Liver (tissue), 9 donors: ENCODE measurements around the gene FBXO31. TPM values are rescaled to one million over a fixed set of nuclear protein-coding genes. Genes with fewer than 3 reads are reported as not detected.

Experiments
- DNase-seq: peaks from one replicate; pipeline ENCODE4 v3.0.0-alpha.2; 2017; ENCODE audit warnings: low spot score
- H3K27ac ChIP-seq, 2 donors: one replicate each; pipeline ENCODE4 v1.7.0; 2013; ENCODE audit warnings: inconsistent platforms in 2 of 2, low read length in 2 of 2, control low read depth in 1 of 2, low read depth in 1 of 2, mild to moderate bottlenecking in 1 of 2
- H3K27me3 ChIP-seq, 4 donors: one replicate each; pipeline versions ENCODE4 v1.6.1 to v1.7.0; 2013; ENCODE audit warnings: low read length in 3 of 4, inconsistent platforms in 1 of 4, mild to moderate bottlenecking in 1 of 4, moderate library complexity in 1 of 4; ENCODE audit not compliant: control insufficient read depth in 4 of 4, insufficient read depth in 4 of 4
- H3K36me3 ChIP-seq, 4 donors: one replicate each; pipeline versions ENCODE4 v1.6.1 to v1.7.0; 2013; ENCODE audit warnings: low read length in 3 of 4, mild to moderate bottlenecking in 3 of 4, low read depth in 1 of 4, moderate library complexity in 1 of 4; ENCODE audit not compliant: control insufficient read depth in 4 of 4, insufficient read depth in 3 of 4
- H3K4me1 ChIP-seq, 4 donors: one replicate each; pipeline versions ENCODE4 v1.6.1 to v1.7.0; 2013; ENCODE audit warnings: low read length in 3 of 4, mild to moderate bottlenecking in 3 of 4, moderate library complexity in 1 of 4; ENCODE audit not compliant: control insufficient read depth in 4 of 4, insufficient read depth in 4 of 4
- H3K4me3 ChIP-seq, 3 donors: one replicate each; pipeline versions ENCODE4 v1.6.1 to v1.7.0; 2013; ENCODE audit warnings: low read length in 3 of 3, control low read depth in 1 of 3, low read depth in 1 of 3, mild to moderate bottlenecking in 1 of 3
- H3K9ac ChIP-seq, 2 donors: one replicate each; pipeline ENCODE4 v1.7.0; 2013; ENCODE audit warnings: low read length in 2 of 2, mild to moderate bottlenecking in 2 of 2, moderate library complexity in 2 of 2, control low read depth in 1 of 2, low read depth in 1 of 2
- H3K9me3 ChIP-seq, 4 donors: one replicate each; pipeline versions ENCODE4 v1.6.1 to v1.7.0; 2013; ENCODE audit warnings: low read length in 3 of 4; ENCODE audit not compliant: control insufficient read depth in 4 of 4
- EGR1 ChIP-seq, 2 donors: IDR thresholded peaks; 2 replicates each; pipeline ENCODE4 v1.6.1; 2016 to 2018; ENCODE audit warnings: antibody characterized with exemption in 2 of 2, low read depth in 2 of 2
- FOXA2 ChIP-seq: IDR thresholded peaks from 2 replicates; pipeline ENCODE4 v1.6.1; 2016; ENCODE audit warnings: antibody characterized with exemption
- GABPA ChIP-seq, 2 donors: IDR thresholded peaks in 1 of 2; conservative IDR thresholded peaks in 1 of 2; 2 replicates each; pipeline ENCODE4 v1.6.1; 2016; ENCODE audit warnings: antibody characterized with exemption in 2 of 2, mild to moderate bottlenecking in 1 of 2, moderate library complexity in 1 of 2
- HNF4A ChIP-seq, 2 donors: conservative IDR thresholded peaks; 2 replicates each; pipeline ENCODE4 v1.6.1; 2016; ENCODE audit warnings: antibody characterized with exemption in 2 of 2, mild to moderate bottlenecking in 2 of 2
- NR2F2 ChIP-seq: IDR thresholded peaks from 2 replicates; pipeline ENCODE4 v1.6.1; 2016; ENCODE audit warnings: antibody characterized with exemption
- RAD21 ChIP-seq, 2 donors: IDR thresholded peaks; 2 replicates each; pipeline ENCODE4 v1.6.1; 2016; ENCODE audit warnings: antibody characterized with exemption in 2 of 2, mild to moderate bottlenecking in 2 of 2
- RXRA ChIP-seq, 2 donors: IDR thresholded peaks; 2 replicates each; pipeline ENCODE4 v1.6.1; 2017 to 2018; ENCODE audit warnings: antibody characterized with exemption in 2 of 2, mild to moderate bottlenecking in 1 of 2
- SP1 ChIP-seq: IDR thresholded peaks from 2 replicates; pipeline ENCODE4 v1.6.1; 2018; ENCODE audit warnings: antibody characterized with exemption, mild to moderate bottlenecking
- TAF1 ChIP-seq: conservative IDR thresholded peaks from 2 replicates; pipeline ENCODE4 v1.6.1; 2016; ENCODE audit warnings: antibody characterized with exemption, mild to moderate bottlenecking
- YY1 ChIP-seq: IDR thresholded peaks from 2 replicates; pipeline ENCODE4 v1.6.1; 2016; ENCODE audit warnings: antibody characterized with exemption, mild to moderate bottlenecking
- WGBS: extraction: QIAGEN DNeasy Blood & Tissue Kit; methylation state at CpG from one replicate; pipeline ENCODE4 v1.1.7; 2013; 5-methylcytosine and 5-hydroxymethylcytosine counted together
- polyA plus RNA-seq, 2 donors: library from polyadenylated mRNA; stranded (reverse) in 1 of 2; unstranded in 1 of 2; fragments of 200-250 nt in 1 of 2; fragments of >200 nt in 1 of 2; fragmentation: Nextera tagmentation in 1 of 2; extraction: Ambion mirVana in 1 of 2; gene quantifications; one replicate each; pipeline versions ENCODE4 v1.2.1 to v1.2.3, GENCODE V29; 2013 to 2015
- total RNA-seq, 2 donors: library from RNA; depleted of rRNA; stranded (reverse); fragments of >200 nt; gene quantifications; one replicate each; pipeline ENCODE4 v1.2.3, GENCODE V29; 2014
- TF ChIP-seq, protein P1 (sequence below): IDR thresholded peaks from 2 replicates; pipeline ENCODE4 v1.6.1; 2016; ENCODE audit warnings: antibody characterized with exemption, mild to moderate bottlenecking
- TF ChIP-seq, protein P2 (sequence below): fragments of 150-350 bp; IDR thresholded peaks from 2 replicates; pipeline ENCODE4 v1.5.1; 2017; ENCODE audit warnings: improper control_type of control experiment, low read depth, low read length; ENCODE audit not compliant: missing input control
- TF ChIP-seq, protein P3 (sequence below): IDR thresholded peaks from 2 replicates; pipeline ENCODE4 v1.6.1; 2016; ENCODE audit warnings: antibody characterized with exemption
- TF ChIP-seq, protein P4 (sequence below): IDR thresholded peaks from 2 replicates; pipeline ENCODE4 v1.6.1; 2016; ENCODE audit warnings: antibody characterized with exemption
- TF ChIP-seq, protein P5 (sequence below): IDR thresholded peaks from 2 replicates; pipeline ENCODE4 v1.6.1; 2016; ENCODE audit warnings: antibody characterized with exemption
- donor health status: healthy.
- donor health status: healthy.
- donor health status: healthy.
- donor health status: healthy.
- donor health status: healthy.

Gene FBXO31
- total and polyA plus RNA-seq, 4 donors = 13.2 to 30.3 (median 18.1) TPM

DNA sequence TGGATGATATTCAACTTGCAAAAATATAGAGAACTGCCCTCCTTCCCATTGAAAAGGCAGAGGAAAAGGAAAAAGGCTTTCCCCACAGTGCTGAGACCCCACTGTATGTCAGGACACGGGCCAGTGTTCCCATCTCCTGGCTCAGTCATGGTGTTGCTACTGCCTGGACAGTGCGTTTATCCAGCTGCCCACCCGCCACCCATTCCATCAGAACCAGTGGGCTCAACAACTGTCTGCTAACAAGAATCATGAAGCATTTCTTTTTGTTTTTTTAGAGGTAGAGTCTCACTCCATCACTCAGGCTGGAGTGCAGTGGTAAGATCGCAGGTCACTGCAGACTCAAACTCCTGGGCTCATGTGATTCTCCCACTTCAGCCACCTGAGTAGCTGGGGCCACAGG lies 11.3 kb downstream of the FBXO31 start:
- no peak overlapping the region for H3K4me3 ChIP-seq
- TF ChIP-seq RXRA (IDR thresholded peaks at IDR 0.05) (no peak), SP1 (no peak), FOXA2 (no peak), EGR1 (IDR thresholded peaks at IDR 0.05; ENCODE audit: low read depth in 2 of 2) (no peak), NR2F2 (no peak), HNF4A (conservative IDR thresholded peaks at IDR 0.05) (no peak), YY1 (no peak), RAD21 (IDR thresholded peaks at IDR 0.05) (no peak)
- TF ChIP-seq, protein P1, sequence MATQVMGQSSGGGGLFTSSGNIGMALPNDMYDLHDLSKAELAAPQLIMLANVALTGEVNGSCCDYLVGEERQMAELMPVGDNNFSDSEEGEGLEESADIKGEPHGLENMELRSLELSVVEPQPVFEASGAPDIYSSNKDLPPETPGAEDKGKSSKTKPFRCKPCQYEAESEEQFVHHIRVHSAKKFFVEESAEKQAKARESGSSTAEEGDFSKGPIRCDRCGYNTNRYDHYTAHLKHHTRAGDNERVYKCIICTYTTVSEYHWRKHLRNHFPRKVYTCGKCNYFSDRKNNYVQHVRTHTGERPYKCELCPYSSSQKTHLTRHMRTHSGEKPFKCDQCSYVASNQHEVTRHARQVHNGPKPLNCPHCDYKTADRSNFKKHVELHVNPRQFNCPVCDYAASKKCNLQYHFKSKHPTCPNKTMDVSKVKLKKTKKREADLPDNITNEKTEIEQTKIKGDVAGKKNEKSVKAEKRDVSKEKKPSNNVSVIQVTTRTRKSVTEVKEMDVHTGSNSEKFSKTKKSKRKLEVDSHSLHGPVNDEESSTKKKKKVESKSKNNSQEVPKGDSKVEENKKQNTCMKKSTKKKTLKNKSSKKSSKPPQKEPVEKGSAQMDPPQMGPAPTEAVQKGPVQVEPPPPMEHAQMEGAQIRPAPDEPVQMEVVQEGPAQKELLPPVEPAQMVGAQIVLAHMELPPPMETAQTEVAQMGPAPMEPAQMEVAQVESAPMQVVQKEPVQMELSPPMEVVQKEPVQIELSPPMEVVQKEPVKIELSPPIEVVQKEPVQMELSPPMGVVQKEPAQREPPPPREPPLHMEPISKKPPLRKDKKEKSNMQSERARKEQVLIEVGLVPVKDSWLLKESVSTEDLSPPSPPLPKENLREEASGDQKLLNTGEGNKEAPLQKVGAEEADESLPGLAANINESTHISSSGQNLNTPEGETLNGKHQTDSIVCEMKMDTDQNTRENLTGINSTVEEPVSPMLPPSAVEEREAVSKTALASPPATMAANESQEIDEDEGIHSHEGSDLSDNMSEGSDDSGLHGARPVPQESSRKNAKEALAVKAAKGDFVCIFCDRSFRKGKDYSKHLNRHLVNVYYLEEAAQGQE = no peak
- TF ChIP-seq, protein P2, sequence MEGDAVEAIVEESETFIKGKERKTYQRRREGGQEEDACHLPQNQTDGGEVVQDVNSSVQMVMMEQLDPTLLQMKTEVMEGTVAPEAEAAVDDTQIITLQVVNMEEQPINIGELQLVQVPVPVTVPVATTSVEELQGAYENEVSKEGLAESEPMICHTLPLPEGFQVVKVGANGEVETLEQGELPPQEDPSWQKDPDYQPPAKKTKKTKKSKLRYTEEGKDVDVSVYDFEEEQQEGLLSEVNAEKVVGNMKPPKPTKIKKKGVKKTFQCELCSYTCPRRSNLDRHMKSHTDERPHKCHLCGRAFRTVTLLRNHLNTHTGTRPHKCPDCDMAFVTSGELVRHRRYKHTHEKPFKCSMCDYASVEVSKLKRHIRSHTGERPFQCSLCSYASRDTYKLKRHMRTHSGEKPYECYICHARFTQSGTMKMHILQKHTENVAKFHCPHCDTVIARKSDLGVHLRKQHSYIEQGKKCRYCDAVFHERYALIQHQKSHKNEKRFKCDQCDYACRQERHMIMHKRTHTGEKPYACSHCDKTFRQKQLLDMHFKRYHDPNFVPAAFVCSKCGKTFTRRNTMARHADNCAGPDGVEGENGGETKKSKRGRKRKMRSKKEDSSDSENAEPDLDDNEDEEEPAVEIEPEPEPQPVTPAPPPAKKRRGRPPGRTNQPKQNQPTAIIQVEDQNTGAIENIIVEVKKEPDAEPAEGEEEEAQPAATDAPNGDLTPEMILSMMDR = no peak
- TF ChIP-seq, protein P3, sequence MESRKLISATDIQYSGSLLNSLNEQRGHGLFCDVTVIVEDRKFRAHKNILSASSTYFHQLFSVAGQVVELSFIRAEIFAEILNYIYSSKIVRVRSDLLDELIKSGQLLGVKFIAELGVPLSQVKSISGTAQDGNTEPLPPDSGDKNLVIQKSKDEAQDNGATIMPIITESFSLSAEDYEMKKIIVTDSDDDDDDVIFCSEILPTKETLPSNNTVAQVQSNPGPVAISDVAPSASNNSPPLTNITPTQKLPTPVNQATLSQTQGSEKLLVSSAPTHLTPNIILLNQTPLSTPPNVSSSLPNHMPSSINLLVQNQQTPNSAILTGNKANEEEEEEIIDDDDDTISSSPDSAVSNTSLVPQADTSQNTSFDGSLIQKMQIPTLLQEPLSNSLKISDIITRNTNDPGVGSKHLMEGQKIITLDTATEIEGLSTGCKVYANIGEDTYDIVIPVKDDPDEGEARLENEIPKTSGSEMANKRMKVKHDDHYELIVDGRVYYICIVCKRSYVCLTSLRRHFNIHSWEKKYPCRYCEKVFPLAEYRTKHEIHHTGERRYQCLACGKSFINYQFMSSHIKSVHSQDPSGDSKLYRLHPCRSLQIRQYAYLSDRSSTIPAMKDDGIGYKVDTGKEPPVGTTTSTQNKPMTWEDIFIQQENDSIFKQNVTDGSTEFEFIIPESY = no peak
- TF ChIP-seq, protein P4, sequence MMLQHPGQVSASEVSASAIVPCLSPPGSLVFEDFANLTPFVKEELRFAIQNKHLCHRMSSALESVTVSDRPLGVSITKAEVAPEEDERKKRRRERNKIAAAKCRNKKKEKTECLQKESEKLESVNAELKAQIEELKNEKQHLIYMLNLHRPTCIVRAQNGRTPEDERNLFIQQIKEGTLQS = no peak
- WGBS = 96% methylated on average over 4 of the region's 4 CpGs
- H3K9me3 ChIP-seq = no peaks in the 10 kb centered on the region
- H3K4me1 ChIP-seq = peaks cover 2 to 25% (median 10%) of the 10 kb centered on the region in 4 donors
- H3K27ac ChIP-seq = no peak overlapping the region
- no peaks in the 10 kb centered on the region for H3K36me3 ChIP-seq
- DNase-seq = no peak
- H3K27me3 ChIP-seq = no peaks in the 10 kb centered on the region
- no peak overlapping the region for H3K9ac ChIP-seq

DNA sequence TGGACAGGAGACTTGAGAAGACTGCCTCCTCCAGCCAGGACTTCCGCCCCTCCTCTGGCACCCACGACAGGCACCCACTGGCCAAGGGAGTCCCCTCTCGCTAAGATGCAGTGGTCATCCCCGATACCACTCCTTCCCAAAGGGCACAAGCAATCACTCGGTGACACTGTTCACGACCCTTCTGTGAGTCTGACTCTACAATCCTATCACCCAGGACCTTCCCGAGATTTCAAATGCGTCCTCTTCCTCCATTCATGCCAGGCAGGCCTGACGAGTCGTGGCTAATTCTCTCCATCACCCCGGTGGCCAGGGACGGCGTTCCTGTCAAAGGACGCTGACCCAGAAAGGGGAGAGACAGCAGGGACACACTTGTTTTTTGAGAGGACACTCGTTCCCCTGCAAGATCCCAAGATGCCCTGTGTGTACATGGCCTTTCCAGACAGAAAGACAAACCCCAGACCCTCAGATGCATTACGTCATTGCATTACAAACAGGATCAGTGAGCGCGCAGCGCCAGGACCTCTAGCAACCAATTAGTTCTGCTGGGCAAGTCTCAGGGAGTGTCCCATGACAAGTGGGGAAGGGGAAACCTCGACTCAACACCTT lies 12.2 kb downstream of the FBXO31 start:
- no peak overlapping the region for H3K9ac ChIP-seq
- DNase-seq = no peak
- no peak overlapping the region for H3K27ac ChIP-seq
- peaks cover 0 to 4% (median 0%) of the 10 kb centered on the region in 4 donors for H3K36me3 ChIP-seq
- TF ChIP-seq RXRA (IDR thresholded peaks at IDR 0.05) (peak in 1 of 2 donors; percentile 14), GABPA (IDR thresholded peaks at IDR 0.05 in 1 of 2, conservative IDR thresholded peaks at IDR 0.05 in 1 of 2) (no peak), FOXA2 (no peak), TAF1 (no peak)
- TF ChIP-seq, protein P5, sequence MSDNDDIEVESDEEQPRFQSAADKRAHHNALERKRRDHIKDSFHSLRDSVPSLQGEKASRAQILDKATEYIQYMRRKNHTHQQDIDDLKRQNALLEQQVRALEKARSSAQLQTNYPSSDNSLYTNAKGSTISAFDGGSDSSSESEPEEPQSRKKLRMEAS = no peak
- TF ChIP-seq, protein P2 = no peak
- no peaks in the 10 kb centered on the region for H3K27me3 ChIP-seq
- no peak overlapping the region for H3K4me3 ChIP-seq
- no peaks in the 10 kb centered on the region for H3K9me3 ChIP-seq
- 85% methylated on average over 20 of the region's 20 CpGs for WGBS
- peaks cover 2 to 25% (median 8%) of the 10 kb centered on the region in 4 donors for H3K4me1 ChIP-seq
